Measurements from ENCODE around the gene SMTN.
A peak's percentile ranks its signal among the peaks of the same experiment; 100 is the strongest.

SMTN gene

GRCh38 chr22:31103899-31104694 lies 23.0 kb downstream of the SMTN start:
- TF ChIP-seq CTCF (conservative IDR thresholded peaks at IDR 0.05; ENCODE audit: low read depth, low read length), result no peak
- no peak overlapping the region for H3K4me3 ChIP-seq (ENCODE audit: low read length)
- DNase-seq (ENCODE audit: low read depth), result no peak

GRCh38 chr22:31104869-31105268 lies 23.8 kb downstream of the SMTN start:
- peak; percentile 61 for TF ChIP-seq CTCF (conservative IDR thresholded peaks at IDR 0.05; ENCODE audit: low read depth, low read length)
- H3K4me3 ChIP-seq (ENCODE audit: low read length), result no peak overlapping the region
- DNase-seq (ENCODE audit: low read depth), result no peak

- no peak for TF ChIP-seq CTCF (conservative IDR thresholded peaks at IDR 0.05; ENCODE audit: low read depth, low read length)
- H3K4me3 ChIP-seq (ENCODE audit: low read length), result no peak overlapping the region
These were observed 24.3 kb downstream of the SMTN start for GRCh38 chr22:31105282-31105929.

GRCh38 chr22:31106001-31106571 lies 25.0 kb downstream of the SMTN start:
- no peak for DNase-seq (ENCODE audit: low read depth)
- H3K4me3 ChIP-seq (ENCODE audit: low read length), result no peak overlapping the region

More at GRCh38 chr22:31105282-31105929, 24.3 kb downstream of the SMTN start:
- DNase-seq (ENCODE audit: low read depth), result no peak

GRCh38 chr22:31106731-31107177 lies 25.6 kb downstream of the SMTN start:
- no peak for TF ChIP-seq CTCF (conservative IDR thresholded peaks at IDR 0.05; ENCODE audit: low read depth, low read length)
- peak overlapping the region; percentile 71 for H3K4me3 ChIP-seq (ENCODE audit: low read length)
- DNase-seq (ENCODE audit: low read depth), result no peak

More at GRCh38 chr22:31106001-31106571, 25.0 kb downstream of the SMTN start:
- TF ChIP-seq CTCF (conservative IDR thresholded peaks at IDR 0.05; ENCODE audit: low read depth, low read length), result peak; percentile 25

GRCh38 chr22:31107178-31107893 lies 26.2 kb downstream of the SMTN start, which contains the start of gene SELENOM:
Gene SELENOM, minus strand, starts transcription at chr22:31107568. Its CDS starts 63 bp downstream, at chr22:31107505.
- peak within 1 kb of the TSS; percentile 71 for H3K4me3 ChIP-seq (ENCODE audit: low read length)
- peak; percentile 96 for TF ChIP-seq CTCF (conservative IDR thresholded peaks at IDR 0.05; ENCODE audit: low read depth, low read length)
- peak; percentile 87 for DNase-seq (ENCODE audit: low read depth)

Measured in retinal pigment epithelial cell (primary cell).